AML-193 (cell line): ENCODE measurements around the gene CAMTA1.

Source experiments
- DNase-seq, 2 experiments: peaks; one replicate each; lab custom pipeline; 2025; lab: John Stamatoyannopoulos, UW

The CAMTA1 gene

DNA sequence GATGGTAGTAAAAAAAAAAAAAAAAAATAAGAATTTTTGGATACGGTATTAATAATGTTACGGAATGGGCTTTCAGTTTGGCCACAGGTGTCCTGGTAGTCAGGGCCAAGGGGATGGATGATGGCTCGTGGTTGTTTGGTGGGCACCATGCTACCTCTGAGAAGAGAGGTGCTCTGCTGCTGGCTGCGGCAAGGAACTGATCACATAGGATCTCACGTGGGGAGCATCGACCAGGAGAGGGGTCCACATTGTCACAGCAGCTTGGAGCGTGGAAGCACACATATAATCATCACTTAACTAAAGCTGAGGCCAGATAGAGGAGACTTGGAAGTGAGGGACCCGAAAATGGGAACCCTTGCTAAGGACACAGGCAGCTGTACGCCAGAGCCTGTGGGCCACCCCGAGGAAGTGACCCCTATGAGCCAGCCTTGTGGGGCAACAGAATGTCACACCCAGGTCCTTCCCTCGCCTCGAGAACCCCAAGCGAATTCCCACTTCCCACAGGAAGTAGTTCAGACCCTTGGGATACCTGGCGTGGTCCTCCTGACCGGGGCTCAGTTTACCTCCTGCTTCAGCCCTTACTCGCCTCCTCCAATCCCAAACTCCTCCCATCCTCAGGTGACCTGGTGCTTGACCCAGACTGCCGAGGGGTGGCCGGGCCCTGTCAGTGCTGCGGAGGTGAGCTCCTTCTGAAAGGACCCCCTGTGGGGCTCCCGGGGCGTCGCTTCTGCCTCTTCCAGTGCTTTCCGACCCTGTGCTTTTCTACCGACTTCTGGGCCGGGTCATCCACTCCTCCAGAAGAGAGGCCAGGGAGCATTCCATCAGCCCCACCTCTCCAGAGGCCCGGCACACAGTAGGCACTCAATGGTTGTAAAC is 222.0 kb downstream of the CAMTA1 start:
- DNase-seq = no peak

DNA sequence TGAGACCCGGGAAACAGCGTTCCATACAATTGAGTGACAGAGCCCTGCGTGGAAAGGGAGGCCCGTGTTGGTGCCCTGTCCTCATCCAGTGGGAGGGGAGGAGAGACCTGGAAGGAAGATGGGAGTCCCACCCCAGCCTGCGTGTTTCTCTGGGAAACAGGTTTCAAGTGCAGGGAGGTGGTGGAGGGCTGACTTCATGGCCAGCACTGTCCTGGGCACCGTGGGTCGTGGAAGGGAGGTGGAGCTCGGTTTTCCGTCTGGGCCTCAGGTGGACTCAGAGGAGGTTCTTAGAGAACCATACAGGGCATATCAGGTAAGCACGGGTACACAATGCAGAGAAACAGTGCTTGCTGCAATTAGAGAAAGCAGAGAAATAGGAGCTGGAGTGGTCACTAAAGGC is 222.6 kb downstream of the CAMTA1 start:
- no peak for DNase-seq

- no peak for DNase-seq
Measured at GRCh38 chr1:7008331-7008730, 223.1 kb downstream of the CAMTA1 start.

DNA sequence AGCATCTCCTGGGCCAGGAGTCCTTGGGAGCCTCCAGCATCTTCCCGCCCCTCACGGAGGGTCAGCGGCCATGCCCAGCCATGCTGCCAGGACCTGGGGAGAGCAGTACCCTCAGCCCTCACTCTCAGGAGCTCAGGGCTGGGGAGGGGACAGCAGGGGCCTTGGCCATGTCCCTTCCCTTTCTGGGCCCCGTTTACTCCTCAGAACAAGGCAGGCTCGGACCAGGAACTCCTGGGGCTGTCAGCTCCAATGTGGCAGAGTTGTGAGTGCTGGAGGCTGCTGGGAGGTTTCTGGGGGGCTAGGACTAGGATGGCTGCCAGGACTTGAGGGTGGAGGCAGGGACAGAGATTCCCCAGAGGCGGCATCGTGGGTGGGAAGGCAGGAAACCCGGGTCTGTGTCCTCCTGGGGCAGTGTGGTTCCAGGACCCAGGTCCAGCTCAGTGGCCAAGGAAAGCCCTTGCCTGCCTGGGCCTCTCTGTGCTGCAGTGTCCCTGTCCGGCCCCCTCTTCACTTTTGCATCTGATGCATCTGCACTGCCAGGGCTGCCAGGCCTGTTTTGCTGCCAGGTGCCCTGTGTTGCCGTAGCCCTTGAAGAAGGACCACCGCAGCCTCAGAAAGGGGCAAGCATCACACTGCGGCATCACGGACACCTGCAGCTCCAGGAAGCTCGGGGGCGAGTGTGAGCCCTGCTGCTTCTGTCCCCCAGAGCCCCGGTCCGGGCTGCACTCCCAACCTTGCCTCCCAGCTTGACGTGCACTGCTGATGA is 223.9 kb downstream of the CAMTA1 start:
- no peak for DNase-seq

DNA sequence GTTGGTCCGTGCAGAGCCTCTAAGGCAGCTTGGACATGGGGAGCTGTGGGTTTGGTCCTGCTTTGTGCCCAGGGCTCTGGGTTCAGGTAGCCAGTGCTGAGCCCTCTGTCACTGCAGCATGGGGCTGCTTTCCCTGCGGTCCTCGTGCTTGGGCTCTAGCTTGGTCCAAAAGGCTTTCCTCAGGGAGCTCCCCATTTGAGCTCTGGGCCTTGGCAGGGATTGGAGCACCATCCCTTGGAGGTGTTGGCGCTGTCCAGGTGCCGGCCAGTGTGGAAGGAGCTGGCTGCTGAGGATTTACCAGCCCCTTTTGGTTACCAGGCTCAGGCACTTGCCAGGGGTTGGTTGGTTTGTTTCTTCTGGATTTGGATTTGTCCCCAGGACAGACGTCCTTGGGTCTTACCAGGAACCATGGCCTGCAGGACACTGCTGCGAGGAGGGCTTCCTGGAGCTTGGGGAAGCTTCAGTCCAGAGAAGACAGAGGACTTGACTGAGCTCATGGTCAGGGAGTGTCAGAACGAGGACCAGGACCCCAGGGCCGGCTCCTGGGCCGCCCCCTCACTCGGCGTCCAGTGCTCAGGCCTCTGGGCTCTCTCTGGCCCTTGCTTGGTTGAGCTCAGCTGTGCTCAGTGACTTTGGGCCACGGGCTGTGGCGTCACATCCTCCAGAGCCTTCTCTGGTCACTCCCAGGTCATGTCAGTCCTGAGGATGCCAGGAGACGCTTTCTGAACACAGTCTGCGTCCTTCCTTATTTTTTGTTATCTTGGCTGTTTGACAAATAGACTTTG is 224.7 kb downstream of the CAMTA1 start:
- DNase-seq = no peak

DNA sequence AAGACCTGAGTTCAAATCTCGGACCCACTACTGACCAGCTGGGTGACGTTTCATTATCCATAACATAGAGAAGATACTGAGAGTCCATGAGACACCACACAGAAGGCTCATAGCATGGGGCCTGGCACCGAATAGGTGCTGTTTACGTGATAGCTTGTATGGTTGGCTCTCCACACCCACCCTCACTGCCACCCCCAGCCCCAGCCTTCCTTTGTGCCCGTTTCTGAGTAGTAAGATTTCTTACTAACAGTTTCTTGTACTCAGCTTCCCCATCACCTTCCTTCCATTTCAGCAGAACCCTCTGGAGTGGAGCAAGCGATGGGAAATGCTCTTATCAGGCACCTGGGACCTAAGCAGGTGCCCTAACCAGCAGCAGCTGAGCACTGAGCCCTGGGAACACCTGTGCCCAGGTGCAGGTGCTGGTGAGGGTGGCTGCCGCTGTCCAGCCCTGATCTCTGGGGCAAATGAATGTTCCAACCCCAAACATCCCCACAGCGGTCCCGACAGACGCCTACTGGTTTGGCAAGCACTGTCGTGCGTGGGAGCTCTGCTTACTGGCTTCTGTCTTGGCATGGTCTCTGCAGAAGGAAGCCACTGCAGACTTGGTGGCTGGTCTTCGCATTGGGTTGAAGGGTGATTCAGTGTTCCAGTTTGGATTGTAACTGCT is 225.4 kb downstream of the CAMTA1 start:
- no peak for DNase-seq

DNA sequence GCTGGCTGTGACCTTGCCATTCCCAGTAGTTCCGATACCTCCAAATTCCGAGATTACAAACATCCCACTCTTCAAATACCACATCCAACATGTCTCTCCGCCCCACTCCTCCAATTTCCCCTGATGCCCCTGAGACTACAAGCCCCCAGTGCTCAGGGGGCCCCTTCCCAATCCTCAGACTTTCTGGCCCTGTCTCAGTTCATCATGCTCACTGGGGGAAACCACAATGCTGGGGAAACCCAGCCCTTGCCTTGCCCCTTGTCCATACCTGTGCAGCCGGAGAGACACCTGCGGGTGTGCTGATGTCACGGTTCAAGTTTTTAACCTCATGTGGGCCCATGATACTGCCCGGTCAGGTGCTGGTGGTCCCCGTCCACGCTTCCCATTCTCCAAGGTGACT is 226.6 kb downstream of the CAMTA1 start:
- no peak for DNase-seq

DNA sequence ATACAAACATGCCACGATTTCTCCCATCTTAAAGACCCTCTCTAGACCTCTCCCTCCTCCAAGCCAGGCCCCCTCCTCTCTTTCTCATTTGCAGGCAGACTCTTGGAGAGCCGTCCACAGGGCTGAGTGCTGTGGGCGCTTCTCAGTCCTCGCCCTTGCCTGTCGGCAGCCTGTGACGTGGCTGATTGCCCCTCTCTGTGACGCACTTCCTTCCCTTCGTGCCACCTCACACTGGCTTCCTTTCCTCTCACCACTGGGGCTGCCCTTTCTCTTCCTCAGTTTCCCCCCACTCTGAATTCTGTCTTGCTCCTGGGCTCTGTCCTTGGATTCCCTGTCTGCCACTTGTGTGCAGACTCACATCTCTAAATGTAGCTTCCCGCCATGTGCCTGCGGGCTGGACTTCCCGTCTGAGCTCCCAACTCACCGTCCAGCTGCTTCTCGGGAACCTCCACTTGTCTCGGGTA is 227.2 kb downstream of the CAMTA1 start:
- DNase-seq = no peak

DNA sequence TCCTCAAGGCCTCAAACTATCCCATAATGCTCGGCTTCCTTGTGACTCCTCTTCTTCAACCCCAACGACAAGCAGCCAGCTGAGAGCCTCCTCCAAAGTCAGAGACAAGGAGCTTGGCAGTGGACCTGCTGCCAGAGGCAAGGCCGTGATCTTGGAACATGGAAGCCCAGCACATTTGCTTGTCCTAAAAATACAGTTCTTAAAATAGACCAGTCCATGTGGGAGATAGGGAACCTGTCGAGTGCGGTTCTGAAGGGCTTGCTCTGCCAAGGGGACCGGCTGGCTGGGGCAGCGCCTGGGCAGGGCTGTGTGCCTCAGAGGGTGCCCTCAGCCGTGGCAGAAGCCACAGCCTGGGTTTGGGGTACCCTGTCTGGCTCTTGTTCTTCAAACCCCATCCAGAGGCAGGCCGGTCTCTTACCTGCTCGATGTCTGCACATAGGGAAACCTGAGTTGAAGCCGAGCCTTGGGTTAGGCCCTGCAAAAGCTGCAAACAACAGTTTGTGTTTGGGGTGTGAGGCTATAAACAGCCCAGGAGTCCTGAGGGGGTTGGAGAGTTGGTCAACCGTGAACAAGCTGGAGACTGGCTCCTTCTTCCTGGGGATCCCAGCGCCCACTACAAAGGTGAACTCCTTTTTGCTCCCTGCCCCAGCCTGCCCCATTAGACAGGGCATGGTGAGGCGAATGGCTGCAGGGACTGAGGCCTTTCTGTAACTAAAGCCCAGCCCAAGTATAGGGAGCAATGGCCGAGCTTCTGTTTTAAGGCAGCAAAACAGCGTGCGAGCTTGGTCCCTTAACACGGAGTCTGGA is 228.8 kb downstream of the CAMTA1 start:
- DNase-seq = no peak

DNA sequence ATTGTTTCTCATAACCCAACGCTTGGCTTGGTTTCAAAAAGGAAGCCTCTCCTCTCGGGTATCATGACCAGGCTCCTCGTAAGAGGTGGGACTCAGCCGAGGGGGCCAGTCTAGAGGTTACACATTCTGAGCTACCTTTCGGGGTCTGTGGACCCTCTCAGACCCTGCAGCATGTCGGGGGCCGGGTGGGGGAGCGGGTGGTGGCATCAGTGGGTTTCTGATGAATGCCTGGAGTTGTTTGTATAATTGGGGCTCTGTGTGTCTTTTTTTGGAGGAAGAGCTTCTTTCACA is 229.3 kb downstream of the CAMTA1 start:
- no peak for DNase-seq

- DNase-seq = no peak
Measured at GRCh38 chr1:7015022-7015421, 229.8 kb downstream of the CAMTA1 start.

- no peak for DNase-seq
Measured at GRCh38 chr1:7018351-7018750, 233.1 kb downstream of the CAMTA1 start.

DNA sequence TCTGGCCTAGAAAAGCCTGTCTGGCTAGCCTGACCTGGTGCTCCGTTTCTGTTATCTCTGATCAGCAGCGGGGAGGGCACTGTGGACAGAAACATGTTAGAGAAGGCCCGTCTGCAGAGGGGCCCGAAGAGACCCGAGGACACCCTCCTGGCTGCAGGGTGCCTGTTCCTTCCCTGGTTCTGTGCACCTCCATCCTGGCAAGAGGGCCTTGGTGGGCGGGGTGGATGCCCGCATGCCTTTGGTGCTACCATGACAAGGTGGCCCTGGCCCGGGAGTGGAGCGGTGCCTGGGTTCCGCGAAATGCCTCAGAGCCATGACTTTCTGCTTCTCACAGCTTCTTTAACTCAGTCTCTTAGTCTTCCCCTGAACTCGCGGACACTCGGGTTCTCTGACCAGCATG is 233.6 kb downstream of the CAMTA1 start:
- DNase-seq = no peak

DNA sequence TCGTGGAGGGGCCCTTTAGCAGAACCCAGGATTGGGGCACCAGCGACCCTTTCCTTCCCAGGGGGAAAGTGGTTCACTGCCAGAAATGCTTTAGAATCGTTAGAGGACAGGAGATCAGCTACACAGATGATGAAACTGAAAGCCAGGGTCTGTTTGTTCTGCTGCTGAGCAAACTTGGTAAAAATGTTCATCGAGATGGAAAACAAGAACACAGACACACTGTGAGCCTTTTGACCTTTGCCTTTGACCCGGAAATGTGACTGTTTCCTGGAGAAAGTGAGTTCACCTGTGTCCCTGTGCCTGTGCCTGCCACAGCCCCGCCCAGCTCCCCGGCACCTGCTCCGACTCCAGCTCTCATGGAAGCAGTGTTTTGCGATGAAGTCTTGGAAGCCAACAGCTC is 234.3 kb downstream of the CAMTA1 start:
- no peak for DNase-seq

DNA sequence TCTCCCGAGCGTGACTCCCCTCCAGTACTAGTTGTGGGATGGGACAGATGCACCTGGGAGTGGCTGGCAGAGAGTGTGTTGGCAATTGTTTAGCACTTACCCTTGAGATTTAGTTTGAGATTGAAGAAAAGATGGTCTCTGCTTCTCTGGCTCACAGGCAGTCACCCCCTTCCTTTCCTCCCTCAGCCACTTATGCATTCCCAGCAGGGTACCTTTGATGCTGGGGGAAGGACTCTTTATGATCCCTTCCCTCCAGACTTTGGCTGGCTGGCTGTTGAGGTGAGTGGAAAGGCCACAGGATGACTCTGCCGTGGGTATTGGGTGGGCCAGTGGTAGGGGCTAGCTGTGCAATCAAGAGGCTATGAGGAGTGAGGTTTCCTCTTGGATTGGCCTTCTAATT is 236.8 kb downstream of the CAMTA1 start:
- DNase-seq = no peak

GRCh38 chr1:7025013-7025412 is 239.8 kb downstream of the CAMTA1 start:
- no peak for DNase-seq

GRCh38 chr1:7026169-7026568 is 240.9 kb downstream of the CAMTA1 start:
- no peak for DNase-seq

DNA sequence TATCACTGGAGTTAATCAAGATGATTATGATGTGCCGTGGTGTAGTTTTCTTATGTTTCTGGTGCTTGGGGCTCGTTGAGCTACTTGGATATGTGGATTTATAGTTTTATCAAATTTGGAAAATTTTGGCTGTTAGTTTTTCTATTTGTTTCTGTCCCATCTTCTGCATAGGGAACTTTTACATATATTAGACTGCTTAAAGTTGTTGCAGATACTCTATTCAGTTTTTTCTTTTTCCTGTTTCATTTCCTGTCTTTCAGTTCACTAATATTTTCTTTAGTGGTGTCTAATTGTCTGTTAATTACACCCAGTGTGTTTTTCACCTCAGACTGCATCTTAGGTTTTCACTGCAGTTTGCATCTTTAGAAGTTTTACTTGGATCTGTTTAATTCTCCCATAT is 247.7 kb downstream of the CAMTA1 start:
- DNase-seq = no peak

DNA sequence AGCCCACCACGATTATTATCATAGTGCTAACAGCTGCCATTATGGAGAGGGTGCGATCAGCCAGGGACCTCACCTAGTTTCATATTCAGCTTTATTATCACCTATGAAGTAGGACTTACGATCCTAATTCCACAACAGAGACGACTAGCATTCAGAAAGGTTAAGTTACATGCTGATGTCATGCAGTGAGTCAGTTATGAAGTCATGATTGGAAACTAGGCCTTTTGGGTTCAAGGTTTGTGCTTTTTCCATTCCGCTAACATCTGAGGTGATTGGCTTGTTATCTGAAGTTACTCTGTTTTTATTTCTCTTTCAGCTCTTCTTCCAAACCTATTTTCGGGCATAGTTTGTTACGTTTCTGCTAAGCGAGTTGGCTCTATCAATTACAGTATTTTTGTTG is 251.1 kb downstream of the CAMTA1 start:
- DNase-seq = no peak

DNA sequence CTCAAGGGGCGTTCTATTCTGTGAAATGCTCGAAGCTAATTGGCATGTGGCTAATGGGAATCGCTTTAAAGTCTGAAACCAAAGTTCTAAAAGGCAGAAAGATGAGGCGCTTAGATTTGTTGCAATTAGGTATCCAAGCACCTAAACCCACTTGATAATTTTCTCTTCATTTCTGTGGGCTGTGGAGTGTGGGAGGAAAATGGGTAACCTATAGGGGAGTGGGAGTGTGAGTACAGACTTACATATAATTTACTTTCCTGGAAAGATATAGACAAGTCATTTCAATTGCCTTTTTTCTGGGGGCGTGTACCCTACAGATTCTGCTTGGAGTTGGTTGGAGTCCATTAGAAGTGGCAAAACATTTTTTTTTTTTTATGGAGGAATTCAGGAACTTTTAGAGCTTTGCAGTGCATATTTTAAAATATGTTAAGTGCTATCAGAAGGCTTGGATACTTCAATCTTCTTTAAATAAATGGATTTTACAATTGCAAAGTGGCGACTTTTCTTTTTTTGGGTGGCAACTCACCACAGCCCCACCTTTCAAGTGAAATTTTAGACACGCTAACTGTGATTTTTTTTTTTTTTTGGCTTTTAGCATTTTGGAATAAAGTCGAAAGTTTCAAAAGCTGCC is 254.5 kb downstream of the CAMTA1 start:
- no peak for DNase-seq
